ENCODE data around the gene LCN10.

DNA sequence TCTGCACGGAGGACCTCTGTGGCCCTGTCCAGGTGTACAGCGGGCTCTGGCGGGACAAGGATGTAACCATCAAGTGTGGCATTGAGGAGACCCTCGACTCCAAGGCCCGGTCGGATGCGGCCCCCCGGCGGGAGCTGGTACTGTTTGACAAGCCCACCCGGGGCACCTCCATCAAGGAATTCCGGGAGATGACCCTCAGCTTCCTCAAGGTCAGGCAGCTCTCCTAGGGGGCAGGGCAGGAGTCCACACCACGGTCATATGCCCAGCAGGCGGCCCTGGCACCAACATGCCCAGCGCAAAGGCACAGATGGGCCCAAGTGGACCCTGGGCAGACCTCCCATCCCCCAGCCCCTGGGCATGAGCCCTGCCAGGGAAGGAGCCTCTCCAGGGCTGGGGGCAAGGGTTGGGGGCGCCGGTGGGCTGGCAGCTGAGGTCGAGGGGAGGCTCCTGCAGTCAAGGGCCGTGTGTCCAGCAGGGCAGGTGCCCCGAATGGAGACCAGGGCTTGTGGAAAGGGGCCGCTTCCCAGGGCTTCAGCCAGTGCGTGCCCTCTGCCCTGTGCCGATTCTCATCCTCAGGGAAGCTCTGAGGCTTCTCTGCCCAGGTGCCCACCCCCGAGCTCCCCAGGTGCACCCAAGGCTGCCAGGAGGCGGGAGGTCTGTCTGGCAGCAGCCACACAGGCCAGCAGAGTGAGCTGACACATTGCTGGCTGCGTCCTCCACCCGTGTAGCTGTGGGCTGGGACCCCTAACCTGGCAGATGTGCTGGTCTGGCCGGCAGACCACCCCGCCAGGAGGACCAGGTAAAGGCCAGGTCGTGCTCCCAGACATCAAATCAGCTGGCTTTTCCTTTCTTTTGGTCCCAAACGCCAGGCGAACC lies 20.4 kb downstream of the LCN10 start:
- no peak for TF ChIP-seq POLR2AphosphoS5 (IDR thresholded peaks at IDR 0.05)
- no peak for TF ChIP-seq POLR2A (IDR thresholded peaks at IDR 0.05)
- no peak for TF ChIP-seq CTCF (IDR thresholded peaks at IDR 0.05)

Data from upper lobe of left lung (tissue), 4 donors.